HUDEP-2 (cell line): Measurements from ENCODE around the gene KRT16.
"Not testable (repeated sequence)": the region's sequence is repeated elsewhere in the genome, so short reads cannot be mapped to it uniquely, and the experiment has no call there.

Experiments used
- DNase-seq, 76 experiments: peaks; one replicate each; lab custom pipeline; 2025; ENCODE audit not compliant: unreplicated experiment in 76 of 76; lab: John Stamatoyannopoulos, UW

KRT16 gene

GRCh38 chr17:41617136-41617535 lies 4.6 kb upstream of the KRT16 start:
- DNase-seq: no peak

DNA sequence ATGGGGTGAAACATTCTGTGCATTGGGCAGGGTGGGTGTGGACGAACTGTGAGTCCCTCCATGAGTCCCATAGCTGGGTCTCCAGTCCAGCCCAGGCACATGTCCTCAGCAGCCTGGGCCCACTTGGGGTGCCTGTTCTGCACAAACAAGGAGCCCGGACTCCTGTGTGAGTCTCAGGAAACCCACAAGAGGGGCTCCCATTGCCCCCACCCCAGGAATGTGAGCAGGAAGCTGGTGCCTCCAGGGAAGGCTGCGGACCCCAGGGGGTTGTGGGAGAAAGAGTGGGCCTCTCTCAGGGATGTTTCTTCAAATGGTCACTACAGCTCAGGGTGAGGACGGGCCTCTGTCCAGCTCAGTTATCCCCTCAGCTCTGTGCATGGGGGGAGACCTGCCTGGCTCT lies 3.9 kb upstream of the KRT16 start:
- not testable (repeated sequence) for DNase-seq

DNA sequence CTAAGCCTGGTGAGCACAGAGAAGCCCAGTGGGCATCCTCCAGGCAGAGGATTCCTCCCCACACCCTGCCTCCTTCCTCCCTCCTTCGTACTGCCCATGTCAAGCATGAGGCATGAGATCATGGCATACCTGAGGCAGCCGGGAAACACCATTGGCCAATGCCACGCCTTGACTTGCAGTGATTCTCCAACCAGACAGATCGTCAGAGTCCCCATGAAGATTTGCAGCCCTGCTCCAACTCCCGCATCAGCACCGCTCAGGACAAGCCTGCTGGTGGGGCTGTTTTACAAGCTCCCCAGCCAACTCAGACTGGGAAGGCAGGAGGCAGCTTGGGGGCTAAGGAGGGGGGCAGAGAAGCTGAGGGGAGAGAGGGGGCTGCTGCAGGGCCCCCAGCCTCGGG lies 2.9 kb upstream of the KRT16 start:
- DNase-seq: no peak

DNA sequence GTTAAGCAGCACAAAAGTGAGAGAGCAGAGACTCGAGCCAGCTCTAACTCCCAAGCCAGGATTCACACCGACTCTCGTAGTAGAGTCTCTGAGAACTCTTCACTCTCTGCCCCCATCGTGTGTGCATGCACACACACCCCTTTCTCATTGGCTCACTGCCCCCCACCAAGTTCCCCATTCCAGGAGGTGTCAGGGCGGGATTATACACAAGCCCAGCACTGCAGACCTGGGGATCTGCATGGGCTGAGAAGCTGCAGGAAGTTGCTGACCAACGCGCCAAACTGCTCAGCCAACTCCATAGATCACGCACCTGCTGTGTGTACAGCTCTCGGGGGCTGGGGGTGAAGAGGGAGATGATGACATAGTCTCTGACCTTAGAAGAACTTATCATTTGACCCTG lies 2.2 kb upstream of the KRT16 start:
- not testable (repeated sequence) for DNase-seq

GRCh38 chr17:41614098-41614497 lies 1.5 kb upstream of the KRT16 start:
- DNase-seq: no peak

DNA sequence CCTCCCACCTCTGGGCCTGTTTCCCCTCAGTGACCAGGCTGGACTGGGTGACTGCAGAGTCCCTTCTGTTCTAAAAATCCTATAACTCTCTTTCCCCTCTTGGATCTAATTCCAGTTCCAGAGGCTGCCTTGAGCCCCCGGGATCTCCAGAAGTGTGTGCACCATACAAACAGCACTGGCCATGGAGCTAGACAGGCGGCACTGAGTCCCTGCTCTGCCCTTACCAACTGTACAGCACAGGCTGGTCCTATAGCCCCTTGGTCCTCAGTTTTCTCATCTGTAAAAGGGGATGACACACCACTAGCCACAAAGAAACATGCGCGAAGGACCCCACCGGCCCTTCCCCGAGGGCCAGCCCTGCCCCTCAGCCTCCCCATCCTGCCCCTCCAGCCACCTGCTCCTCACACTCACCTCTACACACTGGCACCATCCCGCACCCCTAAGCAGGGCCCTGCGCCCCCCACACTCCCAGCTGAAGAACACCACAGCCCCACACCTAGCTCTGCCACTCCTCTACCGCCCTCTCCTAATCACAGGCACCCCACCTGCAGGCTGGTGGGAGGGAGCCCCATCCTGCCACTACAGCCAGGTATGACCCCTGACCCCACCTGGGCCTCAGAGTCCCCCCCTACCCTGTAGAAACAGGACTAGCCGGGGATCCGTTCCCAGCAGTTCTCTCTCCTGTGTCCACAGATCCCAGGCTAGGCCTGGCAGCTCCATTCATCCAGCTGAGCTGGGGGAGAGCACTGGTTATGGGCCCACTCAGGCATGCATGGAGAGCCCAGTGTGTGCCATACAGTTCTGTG lies 913 bp upstream of the KRT16 start:
- no peak for DNase-seq

DNA sequence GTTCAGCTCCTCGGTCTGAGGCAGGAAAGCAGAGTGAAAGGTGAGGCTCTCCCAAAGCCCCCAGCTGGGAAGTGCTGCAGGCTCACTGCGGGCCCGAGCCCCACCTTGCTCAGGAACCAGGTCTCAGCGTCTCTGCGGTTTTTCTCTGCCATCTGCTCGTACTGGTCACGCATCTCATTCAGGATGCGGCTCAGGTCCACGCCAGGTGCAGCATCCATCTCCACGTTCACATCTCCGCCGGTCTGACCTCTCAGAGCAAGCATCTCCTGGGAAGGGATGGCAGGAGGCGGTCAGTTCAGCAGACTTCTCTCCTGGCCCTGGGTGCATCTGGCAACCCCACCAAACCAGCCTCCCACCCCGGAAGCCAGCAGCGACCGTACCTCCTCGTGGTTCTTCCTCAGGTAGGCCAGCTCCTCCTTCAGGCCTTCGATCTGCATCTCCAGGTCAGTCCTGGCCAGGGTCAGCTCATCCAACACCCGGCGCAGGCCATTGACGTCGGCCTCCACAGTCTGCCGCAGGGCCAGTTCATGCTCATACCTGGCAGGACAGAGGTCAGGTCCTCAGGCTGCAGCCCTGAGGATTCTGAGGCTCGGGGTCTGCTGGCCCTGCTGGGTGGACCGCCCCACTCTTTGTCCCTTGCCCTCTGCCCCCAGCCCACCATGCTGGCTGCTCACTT lies 1.5 kb downstream of the KRT16 start:
- DNase-seq: no peak

GRCh38 chr17:41610061-41610517 lies 2.5 kb downstream of the KRT16 start:
- not testable (repeated sequence) for DNase-seq

DNA sequence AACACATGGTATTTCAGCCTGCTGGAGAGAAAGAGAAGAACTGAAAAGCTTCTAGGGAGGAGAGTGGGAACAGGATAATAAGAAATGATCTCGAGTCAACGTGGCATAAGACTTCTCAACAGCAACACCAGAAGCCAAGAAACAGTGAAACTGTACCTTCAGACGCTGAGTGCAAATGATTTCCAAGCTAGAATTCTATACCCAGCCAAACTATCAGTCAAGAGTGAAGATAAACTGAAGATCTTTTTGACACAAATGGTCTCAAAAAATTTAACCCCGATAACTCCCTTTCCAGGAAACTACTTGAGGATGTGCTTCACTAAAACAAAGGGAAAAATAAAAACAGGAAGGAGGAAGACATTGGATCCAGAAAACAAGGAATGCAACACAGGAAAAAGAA lies 5.6 kb downstream of the KRT16 start:
- DNase-seq: not testable (repeated sequence)

DNA sequence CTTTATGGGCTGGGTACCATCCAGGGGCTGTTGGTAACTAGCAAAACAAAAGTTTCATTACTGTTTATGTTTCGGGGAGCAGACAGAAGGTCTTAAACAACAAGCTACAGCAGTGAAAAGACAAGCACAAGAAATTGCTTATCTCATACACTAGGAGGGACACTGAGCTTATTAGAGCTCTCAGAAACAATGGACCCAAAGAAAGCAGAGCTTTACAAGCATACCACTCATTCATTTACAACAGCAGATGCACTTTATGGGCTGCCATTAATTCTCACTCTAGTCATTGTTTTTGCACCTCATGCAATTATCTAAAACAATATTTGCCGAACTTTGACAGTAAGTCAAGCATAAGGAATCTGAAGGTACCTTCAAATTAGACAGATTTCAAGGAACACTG lies 10.0 kb downstream of the KRT16 start:
- DNase-seq: no peak

DNA sequence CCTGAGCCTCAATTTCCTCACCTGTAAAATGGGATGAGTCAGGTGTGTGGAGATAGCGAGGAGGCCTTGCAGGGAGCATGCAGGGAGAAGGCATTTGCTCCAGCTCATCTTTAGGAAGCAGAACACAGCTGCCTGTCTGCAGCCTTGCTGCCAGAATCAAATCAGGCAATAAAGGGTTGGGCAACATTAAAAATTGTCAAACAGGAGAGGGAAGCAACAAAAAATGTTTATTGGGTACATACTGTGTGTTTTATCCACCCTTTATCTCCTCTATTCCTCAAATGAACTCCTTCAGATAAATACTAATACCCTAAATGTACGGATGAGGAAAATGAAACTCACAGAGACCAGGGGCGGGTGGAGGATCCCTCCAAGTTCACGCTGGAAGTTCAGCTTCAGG lies 12.2 kb downstream of the KRT16 start:
- no peak for DNase-seq

DNA sequence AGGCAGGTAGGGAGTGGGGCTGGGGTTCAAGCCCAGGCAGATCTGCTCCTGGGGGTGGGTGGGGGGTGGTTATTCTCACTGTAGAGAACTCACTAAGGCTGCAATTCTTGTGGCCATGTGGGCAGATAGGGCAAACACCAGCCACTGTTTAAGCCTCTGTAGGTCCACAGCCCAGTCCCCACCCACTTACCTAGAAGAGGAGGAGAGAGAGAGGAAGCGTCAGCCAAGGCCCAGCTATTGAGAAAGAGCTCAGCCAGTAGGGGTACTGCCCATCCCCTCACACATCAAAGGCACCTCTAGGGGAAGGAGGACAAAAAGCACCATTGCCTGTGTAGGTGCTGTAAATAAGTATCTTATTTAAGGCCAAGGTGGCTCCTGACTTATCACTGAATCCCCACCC lies 12.9 kb downstream of the KRT16 start:
- DNase-seq: no peak

DNA sequence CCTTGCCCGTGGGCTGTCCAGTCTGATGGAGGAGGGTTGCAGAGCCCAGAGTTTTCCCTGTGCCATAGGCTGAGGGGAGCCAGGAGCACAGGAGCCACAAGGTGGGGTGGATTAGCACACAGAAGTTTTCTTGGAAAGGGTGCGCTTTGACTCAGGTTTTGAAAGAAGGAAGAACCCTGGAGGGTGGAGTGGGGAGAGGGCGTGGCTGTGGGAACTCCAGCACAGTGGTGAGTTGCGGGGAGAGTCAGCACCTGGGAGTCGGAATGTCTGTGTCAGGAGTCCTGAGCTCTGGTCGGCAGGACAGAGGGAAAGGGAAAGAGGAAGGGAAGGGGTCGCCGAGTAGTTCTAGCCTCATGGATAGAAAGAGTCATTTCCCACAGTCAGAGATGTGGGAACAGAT lies 17.0 kb downstream of the KRT16 start:
- no peak for DNase-seq

DNA sequence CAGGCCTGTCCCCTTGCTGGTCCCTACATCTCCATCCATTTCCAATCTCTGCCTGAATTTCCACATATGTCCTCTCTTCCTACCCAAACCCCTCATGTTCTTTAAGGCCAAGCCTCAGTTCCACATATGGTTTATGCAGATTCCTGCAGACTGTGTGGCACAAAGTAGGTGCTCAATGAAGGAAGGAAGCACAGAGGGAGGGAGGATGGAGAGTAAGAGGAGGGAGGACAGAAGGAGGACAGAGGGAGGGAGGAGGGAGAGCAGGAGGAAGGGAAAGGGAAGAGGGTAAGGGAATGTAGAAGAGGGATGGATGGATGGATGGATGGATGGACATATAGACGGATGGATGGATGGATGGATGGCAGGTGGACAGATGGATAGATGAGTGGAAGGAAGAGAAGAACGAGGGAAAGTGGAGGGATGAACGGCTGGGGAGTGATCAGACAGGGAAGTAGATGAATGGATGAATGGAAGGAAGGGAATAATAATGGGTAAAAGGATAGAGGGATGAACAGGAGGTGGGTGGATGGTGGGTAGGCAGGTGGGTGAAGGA lies 18.1 kb downstream of the KRT16 start:
- DNase-seq: no peak

GRCh38 chr17:41593306-41593981 lies 19.1 kb downstream of the KRT16 start:
- DNase-seq: no peak

- no peak for DNase-seq
Observed at GRCh38 chr17:41592601-41593305, 19.8 kb downstream of the KRT16 start.

- no peak for DNase-seq
Observed at GRCh38 chr17:41589301-41589700, 23.3 kb downstream of the KRT16 start.

DNA sequence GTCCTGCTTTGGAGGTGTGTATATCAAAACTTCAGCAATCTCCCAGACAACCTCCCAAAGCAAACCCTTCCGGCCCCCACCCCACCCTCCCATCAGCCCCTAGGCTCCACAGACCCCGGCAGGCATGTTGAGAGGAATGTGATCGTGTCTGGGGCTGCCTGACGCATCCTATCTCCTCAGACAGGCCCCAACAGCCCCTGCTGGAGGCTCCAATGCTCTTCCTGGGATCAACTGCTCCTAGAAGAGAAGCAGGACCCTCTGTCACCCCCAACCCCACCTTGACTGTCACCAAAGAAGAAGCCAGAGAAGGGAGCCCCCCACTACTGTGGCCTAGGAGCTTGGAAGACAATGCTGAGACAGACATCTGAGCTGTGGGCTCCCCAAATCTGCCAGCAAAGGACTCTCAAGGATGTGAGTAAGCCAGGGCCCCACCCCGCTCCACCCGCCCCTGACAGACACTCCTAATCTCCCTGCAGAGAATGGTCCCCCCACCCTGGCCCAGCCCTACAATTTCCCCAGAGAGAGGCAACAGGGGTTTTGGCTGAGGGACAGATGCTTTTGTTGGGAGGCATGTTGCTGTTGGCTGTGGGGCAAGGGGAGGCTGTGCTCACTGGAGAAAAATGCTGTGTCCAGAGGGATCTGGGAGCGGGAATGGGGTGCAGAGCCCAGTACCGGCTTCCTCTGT lies 24.3 kb downstream of the KRT16 start:
- DNase-seq: no peak

DNA sequence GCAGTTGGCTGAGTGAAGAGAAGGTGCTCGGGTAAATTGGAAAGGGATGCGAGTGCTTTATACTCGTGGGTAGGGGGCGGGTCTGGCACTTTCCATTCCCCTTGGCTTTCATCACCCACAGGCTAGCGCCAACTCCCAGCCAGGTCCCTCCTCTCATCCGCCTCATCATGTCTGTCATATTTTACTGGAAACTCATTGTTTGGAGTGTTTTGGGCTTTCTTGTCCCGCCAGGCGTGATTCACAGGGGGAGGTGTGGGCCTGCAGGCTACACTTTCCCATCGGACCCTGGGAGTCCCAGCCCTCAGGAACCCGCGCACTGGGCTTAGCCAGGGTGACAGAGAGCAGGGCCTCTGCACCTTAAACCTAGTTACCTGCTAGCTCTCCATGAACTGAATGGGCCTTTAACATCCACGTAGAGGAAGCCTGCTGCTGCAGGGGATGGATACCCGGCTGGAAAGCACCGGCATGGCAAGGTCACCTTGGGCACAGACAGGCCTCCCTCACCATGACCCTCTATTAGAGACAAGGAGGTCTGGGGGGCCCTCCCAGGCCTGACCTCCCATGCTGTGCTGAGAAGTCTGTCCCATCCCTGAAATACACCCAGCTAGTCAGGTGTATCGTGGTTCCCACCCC lies 25.6 kb downstream of the KRT16 start, which contains the start of gene KRT14:
KRT14 (minus strand) TSS at position 33 of the 633 bp plus-strand sequence. CDS start 61 bp downstream, outside the sequence.
- no peak for DNase-seq
